ENCODE results near the gene CNDP1. TPM values are rescaled to one million over a fixed set of nuclear protein-coding genes. Genes with fewer than 3 reads are reported as not detected.

CNDP1 gene
- polyA plus RNA-seq, 1 of the 3 experiments (the other 2 are of a cell fraction): not detected

GRCh38 chr18:74623047-74623816, 88.9 kb downstream of the CNDP1 start:
- Histone ChIP-seq H3F3A (replicated peaks; ENCODE audit: insufficient read depth) (no peaks in the 10 kb centered on the region), H4K20me1 (ENCODE audit: insufficient read depth) (no peaks in the 10 kb centered on the region), H3K79me2 (ENCODE audit: insufficient read depth) (peaks cover 23% of the 10 kb centered on the region), H3K36me3 (replicated peaks in 1 of 2; ENCODE audit: control insufficient read depth in 1 of 2, insufficient read depth in 2 of 2, low read length in 1 of 2) (no peaks in the 10 kb centered on the region), H3K27ac (ENCODE audit: low read depth in 2 of 2, low read length in 1 of 2) (no peak overlapping the region), H3K4me3 (ENCODE audit: low read depth in 2 of 2, low read length in 1 of 2) (no peak overlapping the region), H2AFZ (ENCODE audit: low read depth) (no peak overlapping the region), H3K27me3 (ENCODE audit: insufficient read depth) (no peaks in the 10 kb centered on the region), H3K9ac (no peak overlapping the region), H3K4me1 (ENCODE audit: control insufficient read depth in 1 of 2, insufficient read depth in 2 of 2, low read depth in 1 of 2, low read length in 1 of 2) (no peaks in the 10 kb centered on the region; a peak in 1 of 4 replicates), H3K4me2 (no peak overlapping the region), H3K9me3 (no peaks in the 10 kb centered on the region), H3K9me2 (no peaks in the 10 kb centered on the region)
- POLR2A ChIA-PET: no interaction called here
- CTCF ChIA-PET: interaction anchor here (0.6 to 1.8 kb wide), 5 partner anchors 8 to 1725 kb away, joined by 3 to 9 read pairs (median 3); no protein-coding TSS in a partner anchor
- 84% methylated on average over 24 of the region's 24 CpGs for WGBS (ENCODE audit: low lambda C conversion rate)
- DNase-seq: no peak
- peak; percentile 60 for TF ChIP-seq RAD21 (IDR thresholded peaks at IDR 0.05; ENCODE audit: low read length)
- TF ChIP-seq, protein P1, sequence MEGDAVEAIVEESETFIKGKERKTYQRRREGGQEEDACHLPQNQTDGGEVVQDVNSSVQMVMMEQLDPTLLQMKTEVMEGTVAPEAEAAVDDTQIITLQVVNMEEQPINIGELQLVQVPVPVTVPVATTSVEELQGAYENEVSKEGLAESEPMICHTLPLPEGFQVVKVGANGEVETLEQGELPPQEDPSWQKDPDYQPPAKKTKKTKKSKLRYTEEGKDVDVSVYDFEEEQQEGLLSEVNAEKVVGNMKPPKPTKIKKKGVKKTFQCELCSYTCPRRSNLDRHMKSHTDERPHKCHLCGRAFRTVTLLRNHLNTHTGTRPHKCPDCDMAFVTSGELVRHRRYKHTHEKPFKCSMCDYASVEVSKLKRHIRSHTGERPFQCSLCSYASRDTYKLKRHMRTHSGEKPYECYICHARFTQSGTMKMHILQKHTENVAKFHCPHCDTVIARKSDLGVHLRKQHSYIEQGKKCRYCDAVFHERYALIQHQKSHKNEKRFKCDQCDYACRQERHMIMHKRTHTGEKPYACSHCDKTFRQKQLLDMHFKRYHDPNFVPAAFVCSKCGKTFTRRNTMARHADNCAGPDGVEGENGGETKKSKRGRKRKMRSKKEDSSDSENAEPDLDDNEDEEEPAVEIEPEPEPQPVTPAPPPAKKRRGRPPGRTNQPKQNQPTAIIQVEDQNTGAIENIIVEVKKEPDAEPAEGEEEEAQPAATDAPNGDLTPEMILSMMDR (IDR thresholded peaks at IDR 0.05): peak; percentile 57
- no peak for TF ChIP-seq EP300 (IDR thresholded peaks at IDR 0.05; ENCODE audit: borderline replicate concordance in 1 of 2, low read depth in 1 of 2, low read length in 1 of 2)
- TF ChIP-seq TCF12 (IDR thresholded peaks at IDR 0.05): no peak
- TF ChIP-seq, protein P2, sequence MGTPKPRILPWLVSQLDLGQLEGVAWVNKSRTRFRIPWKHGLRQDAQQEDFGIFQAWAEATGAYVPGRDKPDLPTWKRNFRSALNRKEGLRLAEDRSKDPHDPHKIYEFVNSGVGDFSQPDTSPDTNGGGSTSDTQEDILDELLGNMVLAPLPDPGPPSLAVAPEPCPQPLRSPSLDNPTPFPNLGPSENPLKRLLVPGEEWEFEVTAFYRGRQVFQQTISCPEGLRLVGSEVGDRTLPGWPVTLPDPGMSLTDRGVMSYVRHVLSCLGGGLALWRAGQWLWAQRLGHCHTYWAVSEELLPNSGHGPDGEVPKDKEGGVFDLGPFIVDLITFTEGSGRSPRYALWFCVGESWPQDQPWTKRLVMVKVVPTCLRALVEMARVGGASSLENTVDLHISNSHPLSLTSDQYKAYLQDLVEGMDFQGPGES (IDR thresholded peaks at IDR 0.05; ENCODE audit: low read depth, low read length): no peak

GRCh38 chr18:74624466-74624865, 90.2 kb downstream of the CNDP1 start:
- ChIA-PET CTCF (interaction anchor here (0.7 to 1.8 kb wide), 3 partner anchors 9 to 1723 kb away, joined by 3 to 9 read pairs (median 5); no protein-coding TSS in a partner anchor), POLR2A (no interaction called here)
- peaks cover 32% of the 10 kb centered on the region for H3K79me2 ChIP-seq (ENCODE audit: insufficient read depth)
- no peak overlapping the region for H3K4me2 ChIP-seq
- no peaks in the 10 kb centered on the region for H3K9me2 ChIP-seq
- no peaks in the 10 kb centered on the region; a peak in 1 of 4 replicates for H3K4me1 ChIP-seq (ENCODE audit: control insufficient read depth in 1 of 2, insufficient read depth in 2 of 2, low read depth in 1 of 2, low read length in 1 of 2)
- no peak for DNase-seq
- no peaks in the 10 kb centered on the region for H3K27me3 ChIP-seq (ENCODE audit: insufficient read depth)
- H3K9me3 ChIP-seq: no peaks in the 10 kb centered on the region
- TF ChIP-seq TCF12 (IDR thresholded peaks at IDR 0.05) (no peak), POLR2AphosphoS5 (IDR thresholded peaks at IDR 0.05; ENCODE audit: low read depth, low read length) (no peak), ELF1 (IDR thresholded peaks at IDR 0.05) (no peak)
- H3K9ac ChIP-seq: no peak overlapping the region
- H3F3A ChIP-seq (replicated peaks; ENCODE audit: insufficient read depth): no peaks in the 10 kb centered on the region
- no peak overlapping the region for H3K4me3 ChIP-seq (ENCODE audit: low read depth in 2 of 2, low read length in 1 of 2)
- WGBS (ENCODE audit: low lambda C conversion rate): 86% methylated on average over 8 of the region's 8 CpGs
- no peak overlapping the region for H3K27ac ChIP-seq (ENCODE audit: low read depth in 2 of 2, low read length in 1 of 2)
- no peaks in the 10 kb centered on the region for H3K36me3 ChIP-seq (replicated peaks in 1 of 2; ENCODE audit: control insufficient read depth in 1 of 2, insufficient read depth in 2 of 2, low read length in 1 of 2)
- no peak overlapping the region for H2AFZ ChIP-seq (ENCODE audit: low read depth)
- H4K20me1 ChIP-seq (ENCODE audit: insufficient read depth): no peaks in the 10 kb centered on the region

GRCh38 chr18:74625157-74625556, 90.9 kb downstream of the CNDP1 start:
- Histone ChIP-seq H3K27me3 (ENCODE audit: insufficient read depth) (no peaks in the 10 kb centered on the region), H3K4me3 (ENCODE audit: low read depth in 2 of 2, low read length in 1 of 2) (no peak overlapping the region), H3K9ac (no peak overlapping the region), H3K4me2 (no peak overlapping the region), H4K20me1 (ENCODE audit: insufficient read depth) (no peaks in the 10 kb centered on the region), H3K27ac (ENCODE audit: low read depth in 2 of 2, low read length in 1 of 2) (no peak overlapping the region), H2AFZ (ENCODE audit: low read depth) (no peak overlapping the region), H3K4me1 (ENCODE audit: control insufficient read depth in 1 of 2, insufficient read depth in 2 of 2, low read depth in 1 of 2, low read length in 1 of 2) (no peaks in the 10 kb centered on the region; a peak in 1 of 4 replicates), H3K9me3 (no peaks in the 10 kb centered on the region), H3K79me2 (ENCODE audit: insufficient read depth) (peaks cover 28% of the 10 kb centered on the region), H3K36me3 (replicated peaks in 1 of 2; ENCODE audit: control insufficient read depth in 1 of 2, insufficient read depth in 2 of 2, low read length in 1 of 2) (no peaks in the 10 kb centered on the region), H3F3A (replicated peaks; ENCODE audit: insufficient read depth) (no peaks in the 10 kb centered on the region), H3K9me2 (no peaks in the 10 kb centered on the region)
- ChIA-PET POLR2A (no interaction called here), CTCF (no interaction called here)
- 92% methylated on average over 5 of the region's 5 CpGs for WGBS (ENCODE audit: low lambda C conversion rate)
- TF ChIP-seq POLR2AphosphoS5 (IDR thresholded peaks at IDR 0.05; ENCODE audit: low read depth, low read length): no peak
- DNase-seq: no peak
